HG03469 (cell line): ENCODE results near the gene WDR90.

Experiments
- ATAC-seq: cut with Tn5 transposase; IDR thresholded peaks from one replicate; pipeline ENCODE4 v1.9.1; 2021; ENCODE audit warnings: mild to moderate bottlenecking, moderate library complexity, moderate number of reproducible peaks; ENCODE audit not compliant: unreplicated experiment

Gene WDR90

DNA sequence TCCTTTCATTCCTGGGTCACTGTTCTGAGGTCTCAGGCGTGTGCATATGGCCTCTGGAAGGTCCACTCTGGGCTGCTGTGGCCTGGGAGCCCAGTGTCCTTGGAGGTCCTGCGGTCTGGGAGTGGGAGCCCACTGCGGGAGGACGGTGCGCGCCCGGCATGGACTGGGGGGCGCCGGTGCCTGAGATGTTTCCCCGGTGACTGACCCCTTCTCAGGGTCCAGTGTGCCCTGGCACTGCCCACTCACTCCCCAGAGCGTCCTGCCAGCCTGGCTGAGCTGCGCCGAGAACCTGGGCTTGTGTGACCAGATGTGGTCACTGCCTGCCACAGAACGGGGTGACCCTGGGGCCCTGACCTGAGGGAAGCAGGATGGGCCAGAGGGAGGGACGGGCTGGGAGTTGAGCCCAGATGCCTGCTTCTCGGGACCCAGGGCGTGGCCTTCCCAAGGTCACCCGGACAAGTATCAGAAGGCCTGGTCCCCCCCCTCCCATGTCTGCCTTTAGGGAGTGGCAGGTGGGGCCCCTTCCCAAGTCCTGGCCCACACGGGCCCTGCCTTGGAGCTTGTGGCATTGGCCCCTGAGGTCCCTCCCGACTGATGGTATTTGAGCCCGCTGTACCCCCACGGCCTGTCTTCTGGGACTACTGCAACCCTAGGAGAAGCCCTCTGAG, 25.2 kb downstream of the WDR90 start:
- ATAC-seq: no peak

GRCh38 chr16:674968-675883, 26.1 kb downstream of the WDR90 start, which contains the start of gene RHBDL1:
Gene RHBDL1, plus strand, starts transcription at chr16:675671. Its CDS starts 120 bp downstream, at chr16:675791.
- no peak for ATAC-seq

GRCh38 chr16:675884-676564, 26.9 kb downstream of the WDR90 start:
- no peak for ATAC-seq

DNA sequence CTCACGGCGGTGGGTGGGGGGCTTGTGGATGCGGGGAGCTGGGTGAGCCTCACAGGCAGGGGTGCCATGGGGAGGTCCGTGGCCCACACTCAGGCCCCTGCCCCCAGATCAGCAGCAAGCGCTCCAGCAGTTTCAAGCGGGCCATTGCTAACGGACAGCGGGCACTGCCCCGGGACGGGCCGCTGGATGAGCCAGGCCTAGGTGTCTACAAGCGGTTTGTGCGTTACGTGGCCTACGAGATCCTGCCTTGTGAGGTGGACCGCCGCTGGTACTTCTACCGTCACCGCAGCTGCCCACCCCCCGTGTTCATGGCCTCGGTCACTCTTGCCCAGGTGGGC, 27.4 kb downstream of the WDR90 start:
- ATAC-seq: no peak

DNA sequence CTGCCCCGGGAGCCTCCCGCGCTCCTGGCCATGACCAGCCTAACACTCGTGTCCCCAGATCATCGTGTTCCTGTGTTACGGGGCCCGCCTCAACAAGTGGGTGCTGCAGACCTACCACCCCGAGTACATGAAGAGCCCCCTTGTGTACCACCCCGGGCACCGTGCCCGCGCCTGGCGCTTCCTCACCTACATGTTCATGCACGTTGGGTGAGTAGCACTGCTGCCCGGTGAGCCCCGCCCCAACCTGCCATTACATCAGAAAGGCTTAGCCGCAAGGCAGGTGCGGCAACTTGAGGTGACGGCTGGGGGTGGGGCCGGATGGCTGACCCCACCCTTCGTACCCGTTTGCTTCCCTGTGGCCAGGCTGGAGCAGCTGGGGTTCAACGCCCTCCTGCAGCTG, 27.7 kb downstream of the WDR90 start:
- no peak for ATAC-seq

DNA sequence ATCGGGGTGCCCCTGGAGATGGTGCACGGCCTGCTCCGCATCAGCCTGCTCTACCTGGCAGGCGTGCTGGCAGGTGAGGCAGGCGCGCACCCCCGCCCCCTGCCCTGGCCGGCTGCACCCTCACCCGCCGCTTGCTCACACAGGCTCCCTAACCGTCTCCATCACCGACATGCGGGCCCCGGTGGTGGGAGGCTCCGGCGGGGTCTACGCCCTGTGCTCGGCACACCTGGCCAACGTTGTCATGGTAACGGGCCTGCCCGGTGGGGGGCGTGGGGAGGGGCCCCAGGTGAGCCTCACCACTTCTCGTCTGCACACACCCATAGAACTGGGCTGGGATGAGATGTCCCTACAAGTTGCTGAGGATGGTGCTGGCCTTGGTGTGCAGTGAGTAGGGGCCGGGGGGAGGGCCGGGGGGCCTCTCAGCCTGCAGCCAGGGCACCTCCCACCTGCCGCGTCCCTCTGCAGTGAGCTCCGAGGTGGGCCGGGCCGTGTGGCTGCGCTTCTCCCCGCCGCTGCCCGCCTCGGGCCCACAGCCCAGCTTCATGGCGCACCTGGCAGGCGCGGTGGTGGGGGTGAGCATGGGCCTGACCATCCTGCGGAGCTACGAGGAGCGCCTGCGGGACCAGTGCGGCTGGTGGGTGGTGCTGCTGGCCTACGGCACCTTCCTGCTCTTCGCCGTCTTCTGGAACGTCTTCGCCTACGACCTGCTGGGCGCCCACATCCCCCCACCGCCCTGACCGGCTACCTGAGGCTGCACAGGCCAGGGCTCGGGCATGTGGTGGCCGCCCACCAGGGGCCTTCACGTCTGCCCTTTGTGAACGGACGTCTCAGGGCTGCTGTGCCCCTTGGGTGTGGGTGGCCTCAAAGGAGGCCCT, 28.4 kb downstream of the WDR90 start:
- no peak for ATAC-seq

DNA sequence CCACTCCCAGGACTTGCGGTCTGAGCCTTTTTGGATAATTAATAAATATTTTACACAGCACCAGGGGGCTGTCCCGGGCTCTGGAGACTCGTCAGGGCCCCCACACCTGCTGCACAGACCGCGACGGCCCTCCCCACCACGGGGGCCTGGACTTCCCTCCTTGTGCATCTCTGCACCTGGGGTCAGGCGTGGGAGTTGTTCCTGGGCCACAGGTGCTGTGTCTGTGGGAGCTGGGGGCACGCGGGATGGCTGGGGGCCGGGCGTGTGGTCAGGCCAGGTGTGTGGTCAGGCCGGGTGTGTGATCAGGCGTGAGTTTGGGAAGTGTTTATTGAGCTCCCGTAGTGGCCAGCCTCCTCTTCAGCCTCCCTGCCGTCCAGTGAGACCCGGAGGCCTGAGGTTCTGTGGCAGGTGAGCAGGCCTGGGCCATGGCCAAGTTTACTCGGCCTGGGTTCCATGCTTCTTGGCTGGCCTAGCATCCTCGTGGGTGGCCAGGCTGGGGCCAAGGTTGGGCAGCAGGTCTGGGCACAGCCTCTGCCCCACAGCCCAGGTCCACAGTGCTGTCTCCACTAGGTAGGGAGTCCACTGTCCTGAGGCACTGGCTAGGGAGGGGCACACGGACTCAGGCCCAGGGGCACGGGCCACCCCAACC, 29.2 kb downstream of the WDR90 start:
- no peak for ATAC-seq

DNA sequence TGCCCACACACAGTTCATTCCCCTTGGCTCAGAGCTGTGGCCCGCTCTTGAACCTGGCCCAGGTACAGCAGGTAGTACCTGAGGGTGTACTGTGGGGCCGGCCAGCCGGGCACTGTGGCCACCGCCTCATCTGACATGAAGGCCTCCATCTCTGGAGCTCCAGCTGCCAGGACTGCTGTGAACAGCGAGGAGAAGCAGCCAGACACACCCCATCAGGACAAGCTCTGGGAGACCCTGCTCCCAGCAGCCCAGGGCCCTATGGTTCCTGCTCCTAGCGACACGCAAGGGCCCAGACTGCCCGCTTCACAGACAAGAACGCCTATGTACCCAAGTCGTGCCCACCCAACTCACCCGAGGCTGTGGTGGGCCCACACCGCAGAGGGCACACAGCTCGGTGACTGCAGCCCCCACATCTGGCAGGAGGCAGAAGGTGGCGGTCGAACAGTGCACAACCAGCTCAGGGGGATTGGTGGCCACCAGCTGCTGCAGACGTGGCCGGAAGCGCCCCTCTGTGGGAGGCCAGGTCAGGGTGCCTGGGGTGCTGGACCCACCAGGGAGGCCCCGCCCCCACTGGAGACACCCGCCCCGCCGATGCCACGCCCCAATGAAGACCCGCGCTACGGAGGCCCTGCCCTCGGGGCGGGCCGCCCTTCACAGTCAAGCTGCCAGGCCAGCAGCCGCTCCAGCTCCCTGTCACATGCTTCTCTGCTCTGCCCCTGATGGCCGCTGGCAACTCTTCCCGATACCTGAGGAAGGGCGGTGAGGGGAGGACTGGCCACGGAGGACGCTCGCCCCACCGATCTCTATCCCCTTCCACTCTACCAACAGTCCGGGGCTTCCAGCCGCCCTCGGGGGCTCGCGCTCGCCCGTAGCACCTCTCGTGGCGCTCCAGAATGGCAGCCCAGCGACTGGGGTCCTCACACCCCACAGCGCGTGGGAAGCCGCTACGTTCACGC, 30.0 kb downstream of the WDR90 start:
- no peak for ATAC-seq

GRCh38 chr16:679814-680624, 30.9 kb downstream of the WDR90 start, which contains the start of gene STUB1:
Gene STUB1, plus strand, starts transcription at chr16:680410. Its CDS starts 116 bp downstream, at chr16:680526.
- peak; percentile 23 for ATAC-seq

DNA sequence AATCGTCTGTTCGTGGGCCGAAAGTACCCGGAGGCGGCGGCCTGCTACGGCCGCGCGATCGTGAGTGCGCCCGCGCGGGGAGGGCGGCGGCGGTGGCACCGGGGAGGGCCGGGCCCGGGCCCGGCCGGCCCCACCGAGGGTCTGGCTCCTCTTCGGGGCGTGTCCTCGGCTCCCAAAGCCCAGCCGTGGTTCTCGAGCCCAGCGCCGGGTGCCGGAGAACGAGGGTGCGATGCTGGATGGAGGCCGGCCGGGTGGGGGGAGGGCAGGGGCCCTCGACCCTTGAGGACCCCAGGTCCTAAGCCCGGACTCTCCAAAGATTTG, 31.4 kb downstream of the WDR90 start:
- no peak for ATAC-seq

DNA sequence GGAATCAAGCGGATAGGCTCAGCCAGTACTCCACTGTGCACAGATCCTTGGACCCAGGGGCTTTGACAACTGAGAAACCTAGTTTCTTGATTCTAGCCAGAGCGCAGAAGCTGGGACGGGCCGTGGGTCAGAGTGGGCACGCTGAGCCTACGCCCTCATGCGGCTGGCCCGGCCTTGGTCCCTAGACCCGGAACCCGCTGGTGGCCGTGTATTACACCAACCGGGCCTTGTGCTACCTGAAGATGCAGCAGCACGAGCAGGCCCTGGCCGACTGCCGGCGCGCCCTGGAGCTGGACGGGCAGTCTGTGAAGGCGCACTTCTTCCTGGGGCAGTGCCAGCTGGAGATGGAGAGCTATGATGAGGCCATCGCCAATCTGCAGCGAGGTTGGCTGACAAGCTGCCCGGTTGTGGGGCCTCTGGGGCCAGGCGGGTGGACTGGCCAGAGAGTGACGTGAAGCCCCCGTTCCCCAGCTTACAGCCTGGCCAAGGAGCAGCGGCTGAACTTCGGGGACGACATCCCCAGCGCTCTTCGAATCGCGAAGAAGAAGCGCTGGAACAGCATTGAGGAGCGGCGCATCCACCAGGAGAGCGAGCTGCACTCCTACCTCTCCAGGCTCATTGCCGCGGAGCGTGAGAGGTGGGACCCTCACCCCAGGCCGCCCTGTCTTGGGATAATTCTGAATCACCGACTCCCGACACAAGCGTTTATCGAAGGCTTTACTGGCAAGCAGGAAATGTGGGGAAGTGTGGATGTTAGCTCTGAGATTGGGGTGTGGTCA, 32.0 kb downstream of the WDR90 start:
- no peak for ATAC-seq

DNA sequence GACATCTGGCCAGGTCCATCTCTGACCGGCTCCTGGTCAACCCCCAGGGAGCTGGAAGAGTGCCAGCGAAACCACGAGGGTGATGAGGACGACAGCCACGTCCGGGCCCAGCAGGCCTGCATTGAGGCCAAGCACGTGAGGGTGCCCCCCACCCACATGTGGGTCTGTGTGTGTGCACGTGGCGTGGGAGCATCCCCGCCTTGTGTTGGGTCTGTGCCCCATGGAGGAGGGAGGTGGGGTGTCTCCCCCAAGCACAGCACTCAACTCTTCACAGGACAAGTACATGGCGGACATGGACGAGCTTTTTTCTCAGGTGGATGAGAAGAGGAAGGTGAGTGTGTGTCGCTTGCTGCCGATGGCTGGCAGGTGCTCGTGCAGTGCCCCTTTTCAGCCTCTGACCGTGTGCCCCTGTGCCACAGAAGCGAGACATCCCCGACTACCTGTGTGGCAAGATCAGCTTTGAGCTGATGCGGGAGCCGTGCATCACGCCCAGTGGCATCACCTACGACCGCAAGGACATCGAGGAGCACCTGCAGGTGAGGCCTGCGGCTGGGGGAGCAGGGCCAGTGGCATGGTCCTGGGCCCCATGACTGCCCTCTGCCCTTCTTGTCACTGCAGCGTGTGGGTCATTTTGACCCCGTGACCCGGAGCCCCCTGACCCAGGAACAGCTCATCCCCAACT, 32.7 kb downstream of the WDR90 start:
- no peak for ATAC-seq

- no peak for ATAC-seq
Measured at GRCh38 chr16:682493-683395, 33.6 kb downstream of the WDR90 start.

DNA sequence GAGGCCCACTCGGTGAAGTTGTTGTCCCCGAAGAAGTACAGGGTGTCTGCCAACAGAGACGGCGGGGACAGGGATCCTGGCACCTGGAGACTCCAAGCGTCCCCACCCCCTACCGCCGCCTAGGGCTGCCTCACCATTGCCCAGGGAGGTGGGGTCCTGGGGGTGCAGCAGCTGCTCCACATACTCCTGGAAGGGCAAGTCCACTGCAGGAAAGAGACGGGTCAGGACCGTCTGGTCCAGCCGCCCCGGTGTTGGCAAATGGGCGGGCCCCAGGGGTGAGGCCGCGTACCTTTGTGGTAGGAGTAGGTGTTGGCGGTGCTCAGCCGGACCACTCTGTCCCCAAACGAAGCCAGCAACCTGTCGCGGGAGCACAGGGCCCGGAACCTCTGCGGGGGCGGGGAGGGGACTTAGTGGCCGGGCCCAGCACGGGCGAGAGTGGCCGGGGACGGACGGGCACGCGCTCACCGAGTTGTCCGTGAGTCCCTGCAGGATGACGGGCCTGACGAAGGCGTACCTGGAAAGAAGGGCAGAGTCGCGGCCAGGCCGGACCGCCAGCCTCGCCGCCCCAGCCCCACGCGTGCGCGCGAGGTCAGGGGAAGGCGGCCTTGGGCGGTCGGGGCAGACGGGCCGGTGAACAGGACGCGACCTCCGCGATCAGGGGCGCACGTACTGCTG, 34.4 kb downstream of the WDR90 start:
- ATAC-seq: no peak

DNA sequence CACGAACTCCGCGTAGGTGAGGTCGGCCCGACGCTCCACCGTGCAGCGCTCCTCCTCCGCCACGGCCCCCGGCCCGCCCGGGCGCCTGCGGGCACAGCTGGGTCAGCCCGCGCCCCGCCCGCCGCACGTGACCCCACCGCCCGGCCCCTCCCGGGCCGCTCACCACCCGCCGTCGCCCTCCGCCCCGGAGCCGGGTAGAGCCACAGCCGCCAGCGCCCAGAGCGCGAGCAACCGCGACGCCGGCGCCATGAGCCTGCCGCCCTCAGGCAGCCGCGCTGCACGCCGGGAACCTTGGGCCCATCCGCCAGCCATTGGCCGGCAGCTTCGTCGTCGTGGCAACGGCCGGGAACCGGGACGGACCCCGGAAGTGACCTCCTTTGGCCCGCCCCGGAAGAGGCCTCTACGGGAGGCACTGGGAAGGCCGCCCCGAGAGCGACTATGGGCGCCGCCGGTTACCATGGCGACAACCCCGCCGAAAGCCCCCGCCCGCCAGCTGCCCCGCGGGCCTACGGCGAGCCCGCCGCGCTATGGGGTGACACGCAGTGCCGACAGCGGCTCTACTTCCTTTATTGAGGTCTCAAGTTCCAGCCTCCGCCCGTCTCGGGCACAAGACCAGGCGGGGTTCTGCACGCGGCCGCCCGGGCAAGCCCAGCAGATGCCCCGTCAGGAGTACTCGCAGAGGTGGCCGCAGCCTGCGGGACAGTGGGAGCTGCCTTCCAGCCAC, 35.1 kb downstream of the WDR90 start, which contains the start of gene JMJD8:
TSS of gene JMJD8 (minus strand) at position 264 of the 724 bp plus-strand sequence. CDS start at position 249, 15 bp downstream.
- ATAC-seq: peak; percentile 30
